Gastroesophageal sphincter (tissue), 3 donors: Measurements from ENCODE around the gene TECTA.

Experiments
- EP300 ChIP-seq: sonication (generic); formaldehyde crosslinking; IDR thresholded peaks from one replicate; pipeline ENCODE4 v1.6.1; 2017; ENCODE audit warnings: antibody characterized with exemption, mild to moderate bottlenecking
- POLR2A ChIP-seq, 2 donors: fragments of 450-650 bp; IDR thresholded peaks; one replicate each; pipeline ENCODE4 v1.6.1; 2017; ENCODE audit warnings: antibody characterized with exemption in 2 of 2, mild to moderate bottlenecking in 2 of 2, moderate library complexity in 1 of 2
- POLR2AphosphoS5 ChIP-seq: sonication (generic); formaldehyde crosslinking; IDR thresholded peaks from one replicate; pipeline ENCODE4 v1.6.1; 2017; ENCODE audit warnings: antibody characterized with exemption
- TF ChIP-seq, protein P1 (sequence below), 4 experiments: fragments of 200-600 bp in 2 of 4; fragments of 450-650 bp in 2 of 4; sonication (generic) in 1 of 4; IDR thresholded peaks; one replicate each; pipeline ENCODE4 v1.5.1; 2017 to 2019; ENCODE audit warnings: antibody characterized with exemption in 4 of 4, mild to moderate bottlenecking in 2 of 4, moderate library complexity in 2 of 4

DNA sequence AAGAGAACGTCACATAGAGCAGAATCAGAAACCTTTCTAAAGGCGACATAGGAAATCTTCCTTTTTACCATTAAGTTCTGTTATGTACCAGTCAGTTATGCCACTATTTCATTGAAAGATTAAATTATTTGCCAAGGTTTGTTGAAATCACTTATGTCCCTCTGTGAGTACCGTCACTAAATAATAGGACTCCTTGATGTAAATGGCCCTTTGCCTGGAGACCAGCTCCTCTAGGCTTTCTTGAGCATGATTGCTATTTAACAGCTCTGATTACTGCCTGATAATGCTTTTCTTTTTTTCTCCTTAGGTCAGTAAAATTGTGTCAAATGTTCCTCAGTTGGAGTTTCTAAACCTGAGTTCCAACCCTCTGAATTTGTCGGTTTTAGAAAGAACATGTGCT lies 47.8 kb upstream of the TECTA start:
- TF ChIP-seq, protein P1, sequence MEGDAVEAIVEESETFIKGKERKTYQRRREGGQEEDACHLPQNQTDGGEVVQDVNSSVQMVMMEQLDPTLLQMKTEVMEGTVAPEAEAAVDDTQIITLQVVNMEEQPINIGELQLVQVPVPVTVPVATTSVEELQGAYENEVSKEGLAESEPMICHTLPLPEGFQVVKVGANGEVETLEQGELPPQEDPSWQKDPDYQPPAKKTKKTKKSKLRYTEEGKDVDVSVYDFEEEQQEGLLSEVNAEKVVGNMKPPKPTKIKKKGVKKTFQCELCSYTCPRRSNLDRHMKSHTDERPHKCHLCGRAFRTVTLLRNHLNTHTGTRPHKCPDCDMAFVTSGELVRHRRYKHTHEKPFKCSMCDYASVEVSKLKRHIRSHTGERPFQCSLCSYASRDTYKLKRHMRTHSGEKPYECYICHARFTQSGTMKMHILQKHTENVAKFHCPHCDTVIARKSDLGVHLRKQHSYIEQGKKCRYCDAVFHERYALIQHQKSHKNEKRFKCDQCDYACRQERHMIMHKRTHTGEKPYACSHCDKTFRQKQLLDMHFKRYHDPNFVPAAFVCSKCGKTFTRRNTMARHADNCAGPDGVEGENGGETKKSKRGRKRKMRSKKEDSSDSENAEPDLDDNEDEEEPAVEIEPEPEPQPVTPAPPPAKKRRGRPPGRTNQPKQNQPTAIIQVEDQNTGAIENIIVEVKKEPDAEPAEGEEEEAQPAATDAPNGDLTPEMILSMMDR (IDR thresholded peaks at IDR 0.05) = no peak
- TF ChIP-seq POLR2A (IDR thresholded peaks at IDR 0.05) (no peak), POLR2AphosphoS5 (no peak), EP300 (no peak)
